ENCODE data around the gene TFDP2.
"Not testable (repeated sequence)": the region's sequence is repeated elsewhere in the genome, so short reads cannot be mapped to it uniquely, and the experiment has no call there.

Gene TFDP2

DNA sequence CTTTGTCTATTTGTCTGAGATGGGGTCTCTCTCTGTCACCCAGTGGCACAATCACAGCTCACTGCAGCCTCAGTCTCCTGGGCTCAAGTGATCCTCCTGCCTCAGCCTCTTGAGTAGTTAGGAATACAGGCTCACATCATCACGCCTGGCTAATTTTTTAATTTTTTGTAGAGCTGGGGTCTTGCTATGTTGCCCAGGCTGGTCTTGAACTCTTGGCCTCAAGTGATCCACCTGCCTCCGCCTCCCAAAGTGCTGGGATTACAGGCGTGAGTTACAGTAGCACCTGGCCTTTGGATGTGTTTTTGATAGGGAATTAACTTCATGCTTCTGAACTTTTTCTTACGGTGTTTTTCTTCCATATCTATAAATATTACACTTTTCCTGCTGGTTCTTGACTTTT, 239.4 kb downstream of the TFDP2 start:
- H3K14ac ChIP-seq (ENCODE audit: low read length); H3K4me1 ChIP-seq (ENCODE audit: control insufficient read depth in 2 of 2, insufficient read depth in 1 of 2, low read depth in 1 of 2, low read length in 2 of 2); H2BK12ac ChIP-seq (ENCODE audit: low read length); H3K27ac ChIP-seq (replicated peaks; ENCODE audit: low read length); H2BK15ac ChIP-seq (ENCODE audit: low read length); H3K18ac ChIP-seq (ENCODE audit: low read length); DNase-seq (ENCODE audit: low spot score); H4K91ac ChIP-seq (ENCODE audit: low read depth, low read length, poor library complexity); H3K4ac ChIP-seq (ENCODE audit: low read length); H4K8ac ChIP-seq (ENCODE audit: low read depth, low read length); H3K9ac ChIP-seq (ENCODE audit: low read depth, low read length, poor library complexity); H3K4me3 ChIP-seq (ENCODE audit: low read length in 2 of 2); H2BK5ac ChIP-seq (ENCODE audit: low read length); H3K23ac ChIP-seq (ENCODE audit: low read depth, low read length, poor library complexity); H3K4me2 ChIP-seq (ENCODE audit: insufficient read depth, low read length, poor library complexity, severe bottlenecking); H2BK120ac ChIP-seq (ENCODE audit: low read depth, low read length); H3K79me1 ChIP-seq (ENCODE audit: low read depth, low read length); H3K27me3 ChIP-seq (ENCODE audit: control insufficient read depth in 3 of 3, insufficient read depth in 3 of 3, low read depth in 1 of 3, low read length in 3 of 3); H2AK5ac ChIP-seq (ENCODE audit: low read depth, low read length); H3K9me3 ChIP-seq (replicated peaks in 1 of 2; ENCODE audit: control insufficient read depth in 2 of 2, insufficient read depth in 1 of 2, low read depth in 1 of 2, low read length in 2 of 2); H2AFZ ChIP-seq (ENCODE audit: low read length): not testable (repeated sequence)
- H3K36me3 ChIP-seq (replicated peaks in 1 of 2; ENCODE audit: control insufficient read depth in 2 of 2, insufficient read depth in 2 of 2, low read length in 2 of 2), result peaks cover 14 to 97% of the 10 kb centered on the region in 2 donors
- WGBS, 2 donors (ENCODE audit: extremely low coverage in 2 of 2, insufficient read length in 2 of 2, insufficient replicate concordance in 1 of 2), result no CpG with 5 or more reads among the region's 4 CpGs

DNA sequence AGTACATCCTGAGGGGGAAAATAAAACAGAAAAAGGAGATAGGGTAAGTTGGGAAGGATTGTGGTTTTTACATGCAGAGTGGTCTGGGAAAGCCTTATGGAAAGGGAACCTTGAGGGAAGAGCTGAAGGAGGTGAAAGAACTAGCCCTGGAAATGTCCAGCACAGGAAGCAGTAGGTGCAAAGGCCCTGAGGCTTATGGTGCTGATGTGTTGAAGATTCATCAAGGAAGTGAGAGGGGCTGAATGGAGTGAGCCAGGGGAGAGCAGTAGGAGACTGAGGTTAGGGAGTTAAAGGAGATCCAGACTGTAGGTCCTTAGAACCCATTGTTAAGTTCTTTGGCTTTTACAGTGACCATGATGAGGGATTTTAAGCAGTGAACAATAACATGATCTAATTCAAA, 239.9 kb downstream of the TFDP2 start:
- H4K91ac ChIP-seq (ENCODE audit: low read depth, low read length, poor library complexity), result no peak overlapping the region
- H3K23ac ChIP-seq (ENCODE audit: low read depth, low read length, poor library complexity), result no peak overlapping the region
- H3K4me1 ChIP-seq (ENCODE audit: control insufficient read depth in 2 of 2, insufficient read depth in 1 of 2, low read depth in 1 of 2, low read length in 2 of 2), result no peaks in the 10 kb centered on the region
- H3K79me1 ChIP-seq (ENCODE audit: low read depth, low read length), result peaks cover 4% of the 10 kb centered on the region
- H2AK5ac ChIP-seq (ENCODE audit: low read depth, low read length), result no peak overlapping the region
- H2BK12ac ChIP-seq (ENCODE audit: low read length), result no peak overlapping the region
- H2AFZ ChIP-seq (ENCODE audit: low read length), result no peak overlapping the region
- H3K4ac ChIP-seq (ENCODE audit: low read length), result no peak overlapping the region
- no peak overlapping the region for H3K4me3 ChIP-seq (ENCODE audit: low read length in 2 of 2)
- no peak overlapping the region for H2BK120ac ChIP-seq (ENCODE audit: low read depth, low read length)
- no peak overlapping the region for H3K18ac ChIP-seq (ENCODE audit: low read length)
- no peaks in the 10 kb centered on the region for H3K27me3 ChIP-seq (ENCODE audit: control insufficient read depth in 3 of 3, insufficient read depth in 3 of 3, low read depth in 1 of 3, low read length in 3 of 3)
- H3K27ac ChIP-seq (replicated peaks; ENCODE audit: low read length), result no peak overlapping the region
- no peak for DNase-seq (ENCODE audit: low spot score)
- H3K14ac ChIP-seq (ENCODE audit: low read length), result no peak overlapping the region
- no peak overlapping the region for H3K9ac ChIP-seq (ENCODE audit: low read depth, low read length, poor library complexity)
- no peak overlapping the region for H4K8ac ChIP-seq (ENCODE audit: low read depth, low read length)
- H3K36me3 ChIP-seq (replicated peaks in 1 of 2; ENCODE audit: control insufficient read depth in 2 of 2, insufficient read depth in 2 of 2, low read length in 2 of 2), result peaks cover 13 to 93% of the 10 kb centered on the region in 2 donors
- no peak overlapping the region for H2BK15ac ChIP-seq (ENCODE audit: low read length)
- no peak overlapping the region for H3K4me2 ChIP-seq (ENCODE audit: insufficient read depth, low read length, poor library complexity, severe bottlenecking)
- H2BK5ac ChIP-seq (ENCODE audit: low read length), result no peak overlapping the region
- H3K9me3 ChIP-seq (replicated peaks in 1 of 2; ENCODE audit: control insufficient read depth in 2 of 2, insufficient read depth in 1 of 2, low read depth in 1 of 2, low read length in 2 of 2), result peaks cover 0 to 9% of the 10 kb centered on the region in 2 donors

DNA sequence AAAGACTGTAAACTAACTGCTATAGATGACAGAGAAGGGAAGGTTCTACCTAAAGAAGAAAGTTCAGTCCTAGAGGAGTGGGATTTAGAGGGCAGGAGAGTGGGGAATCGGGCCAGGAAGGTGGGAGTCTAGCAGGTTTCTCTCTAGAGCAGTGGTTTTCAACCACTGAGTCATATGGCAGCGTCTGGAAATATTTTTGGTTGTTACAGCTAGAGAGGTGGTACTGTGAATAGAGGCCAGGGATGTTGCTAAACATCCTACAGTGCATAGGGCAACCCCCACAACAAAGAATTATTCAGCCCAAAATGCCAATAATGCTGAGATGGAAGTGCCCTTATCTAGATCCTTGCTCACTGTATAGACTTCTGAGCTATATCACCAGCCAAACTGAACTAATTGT, 244.2 kb downstream of the TFDP2 start:
- H3K23ac ChIP-seq (ENCODE audit: low read depth, low read length, poor library complexity), result no peak overlapping the region
- no peak overlapping the region for H3K4me2 ChIP-seq (ENCODE audit: insufficient read depth, low read length, poor library complexity, severe bottlenecking)
- H2BK5ac ChIP-seq (ENCODE audit: low read length), result no peak overlapping the region
- no peak overlapping the region for H2AK5ac ChIP-seq (ENCODE audit: low read depth, low read length)
- no peak overlapping the region for H2BK15ac ChIP-seq (ENCODE audit: low read length)
- H3K36me3 ChIP-seq (replicated peaks in 1 of 2; ENCODE audit: control insufficient read depth in 2 of 2, insufficient read depth in 2 of 2, low read length in 2 of 2), result peaks cover 7 to 61% of the 10 kb centered on the region in 2 donors
- no peak overlapping the region for H2BK12ac ChIP-seq (ENCODE audit: low read length)
- peaks cover 2% of the 10 kb centered on the region for H3K79me1 ChIP-seq (ENCODE audit: low read depth, low read length)
- no peak for DNase-seq (ENCODE audit: low spot score)
- no peak overlapping the region for H3K18ac ChIP-seq (ENCODE audit: low read length)
- H3K14ac ChIP-seq (ENCODE audit: low read length), result no peak overlapping the region
- peaks cover 1 to 5% of the 10 kb centered on the region in 2 donors for H3K9me3 ChIP-seq (replicated peaks in 1 of 2; ENCODE audit: control insufficient read depth in 2 of 2, insufficient read depth in 1 of 2, low read depth in 1 of 2, low read length in 2 of 2)
- no peak overlapping the region for H3K9ac ChIP-seq (ENCODE audit: low read depth, low read length, poor library complexity)
- H4K91ac ChIP-seq (ENCODE audit: low read depth, low read length, poor library complexity), result no peak overlapping the region
- no peaks in the 10 kb centered on the region for H3K27me3 ChIP-seq (ENCODE audit: control insufficient read depth in 3 of 3, insufficient read depth in 3 of 3, low read depth in 1 of 3, low read length in 3 of 3)
- H3K4me3 ChIP-seq (ENCODE audit: low read length in 2 of 2), result no peak overlapping the region
- no peak overlapping the region for H2BK120ac ChIP-seq (ENCODE audit: low read depth, low read length)
- no peak overlapping the region for H4K8ac ChIP-seq (ENCODE audit: low read depth, low read length)
- no peak overlapping the region for H3K4ac ChIP-seq (ENCODE audit: low read length)
- no peaks in the 10 kb centered on the region for H3K4me1 ChIP-seq (ENCODE audit: control insufficient read depth in 2 of 2, insufficient read depth in 1 of 2, low read depth in 1 of 2, low read length in 2 of 2)
- H3K27ac ChIP-seq (replicated peaks; ENCODE audit: low read length), result peak overlapping the region; percentile 9
- WGBS, 2 donors (ENCODE audit: extremely low coverage in 2 of 2, insufficient read length in 2 of 2, insufficient replicate concordance in 1 of 2), result no CpG with 5 or more reads among the region's 2 CpGs
- H2AFZ ChIP-seq (ENCODE audit: low read length), result no peak overlapping the region

DNA sequence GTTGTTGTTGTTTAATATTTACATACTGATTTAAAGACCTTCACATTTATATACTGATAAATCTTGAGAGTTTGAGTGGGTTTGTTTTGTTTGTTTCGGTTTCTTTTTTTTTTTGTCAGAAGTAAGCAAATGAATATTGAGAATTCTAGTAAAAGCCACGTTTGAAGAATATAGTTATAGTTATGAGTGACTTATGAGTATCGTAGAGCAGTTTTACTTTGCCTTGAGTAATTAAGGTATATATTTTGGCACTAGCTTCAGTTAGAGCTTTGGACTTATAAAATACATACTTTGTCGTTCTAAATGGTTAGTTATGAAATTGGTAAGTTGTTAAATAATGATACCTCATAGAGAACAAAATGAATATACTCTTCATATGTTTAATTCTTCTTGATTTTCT, 245.1 kb downstream of the TFDP2 start:
- Histone ChIP-seq H3K79me1 (ENCODE audit: low read depth, low read length) (peaks cover 2% of the 10 kb centered on the region), H2AK5ac (ENCODE audit: low read depth, low read length) (no peak overlapping the region), H3K4me2 (ENCODE audit: insufficient read depth, low read length, poor library complexity, severe bottlenecking) (no peak overlapping the region), H2BK12ac (ENCODE audit: low read length) (no peak overlapping the region), H3K9me3 (replicated peaks in 1 of 2; ENCODE audit: control insufficient read depth in 2 of 2, insufficient read depth in 1 of 2, low read depth in 1 of 2, low read length in 2 of 2) (peaks cover 5 to 11% of the 10 kb centered on the region in 2 donors), H3K23ac (ENCODE audit: low read depth, low read length, poor library complexity) (no peak overlapping the region), H3K18ac (ENCODE audit: low read length) (no peak overlapping the region), H2AFZ (ENCODE audit: low read length) (no peak overlapping the region), H4K8ac (ENCODE audit: low read depth, low read length) (no peak overlapping the region), H4K91ac (ENCODE audit: low read depth, low read length, poor library complexity) (no peak overlapping the region), H3K14ac (ENCODE audit: low read length) (no peak overlapping the region), H3K4ac (ENCODE audit: low read length) (no peak overlapping the region), H3K27me3 (ENCODE audit: control insufficient read depth in 3 of 3, insufficient read depth in 3 of 3, low read depth in 1 of 3, low read length in 3 of 3) (no peaks in the 10 kb centered on the region), H3K4me1 (ENCODE audit: control insufficient read depth in 2 of 2, insufficient read depth in 1 of 2, low read depth in 1 of 2, low read length in 2 of 2) (no peaks in the 10 kb centered on the region), H3K27ac (replicated peaks; ENCODE audit: low read length) (no peak overlapping the region), H2BK15ac (ENCODE audit: low read length) (no peak overlapping the region), H2BK5ac (ENCODE audit: low read length) (no peak overlapping the region), H3K36me3 (replicated peaks in 1 of 2; ENCODE audit: control insufficient read depth in 2 of 2, insufficient read depth in 2 of 2, low read length in 2 of 2) (peaks cover 4 to 52% of the 10 kb centered on the region in 2 donors), H2BK120ac (ENCODE audit: low read depth, low read length) (no peak overlapping the region), H3K4me3 (ENCODE audit: low read length in 2 of 2) (no peak overlapping the region), H3K9ac (ENCODE audit: low read depth, low read length, poor library complexity) (no peak overlapping the region)
- DNase-seq (ENCODE audit: low spot score), result no peak
- WGBS, 2 donors (ENCODE audit: extremely low coverage in 2 of 2, insufficient read length in 2 of 2, insufficient replicate concordance in 1 of 2), result 100% methylated on average over 1 of the region's 4 CpGs; no CpG with 5 or more reads in 1 of the 2 donors
